Endothelial cell of umbilical vein (primary cell): ENCODE results near the gene SLC25A26. TPM values are rescaled to one million over a fixed set of nuclear protein-coding genes. Genes with fewer than 3 reads are reported as not detected.

Source experiments
- BruUV-seq: library from RNA; stranded (reverse); fragments of 400-500 nt; replicated peaks from 2 replicates; lab custom pipeline; 2021; lab: Mats Ljungman, UMichigan
- CTCF ChIA-PET: fragments of 300-600, 350-600 bp; sonication (Branson Sonifier 250); formaldehyde crosslinking; loops from one replicate; lab custom pipeline; 2021; ENCODE audit warnings: antibody characterized with exemption, inconsistent platforms; lab: Charles Lee
- POLR2A ChIA-PET: fragments of 300-600, 350-600 bp; sonication (Branson Sonifier 250); formaldehyde crosslinking; loops from one replicate; lab custom pipeline; 2021; ENCODE audit warnings: antibody characterized with exemption, inconsistent platforms; lab: Charles Lee
- DNase-seq: peaks from one replicate; pipeline ENCODE4 v3.0.0-alpha.2; 2011; ENCODE audit warnings: low read depth, low spot score
- FAIRE-seq: peaks from 2 replicates; lab custom pipeline; 2011; peaks lifted over from hg19 to GRCh38; lab: Jason Lieb, UNC
- H2AFZ ChIP-seq: 2 replicates; pipeline ENCODE4 v1.6.0; 2012; ENCODE audit warnings: low read depth, low read length, control low read depth, inconsistent platforms
- H3K27ac ChIP-seq: 2 replicates; pipeline ENCODE4 v1.5.1; 2011; ENCODE audit warnings: low read depth, mild to moderate bottlenecking, control low read depth, low read length, moderate library complexity; ENCODE audit not compliant: insufficient read depth
- H3K27me3 ChIP-seq, 2 experiments: 2 replicates each; pipeline versions ENCODE4 v1.6.0 to v1.6.1; 2011; ENCODE audit warnings: low read length in 2 of 2, mixed read lengths in 1 of 2; ENCODE audit not compliant: control insufficient read depth in 2 of 2, insufficient read depth in 2 of 2
- H3K36me3 ChIP-seq, 2 experiments: 2 replicates in 1 of 2; 3 replicates in 1 of 2; pipeline ENCODE4 v1.5.1; 2011; ENCODE audit warnings: low read length in 2 of 2, mild to moderate bottlenecking in 1 of 2, moderate library complexity in 1 of 2; ENCODE audit not compliant: control insufficient read depth in 2 of 2, insufficient read depth in 2 of 2; ENCODE audit errors: extremely low read depth in 1 of 2
- H3K4me1 ChIP-seq: 3 replicates; pipeline ENCODE4 v1.5.1; 2011; ENCODE audit warnings: mild to moderate bottlenecking, low read length; ENCODE audit not compliant: control insufficient read depth, insufficient read depth; ENCODE audit errors: extremely low read depth
- H3K4me2 ChIP-seq: 2 replicates; pipeline ENCODE4 v1.6.1; 2011; ENCODE audit warnings: low read length, control low read depth, mixed read lengths; ENCODE audit not compliant: insufficient read depth
- H3K4me3 ChIP-seq, 3 experiments: fragments of 200-600 bp in 1 of 3; sonication (generic), shearing (Covaris generic) in 1 of 3; replicated peaks in 1 of 3; 2 replicates each; pipeline ENCODE4 v1.5.1; 2011 to 2016; ENCODE audit warnings: control low read depth in 3 of 3, low read length in 3 of 3, mild to moderate bottlenecking in 2 of 3, inconsistent platforms in 1 of 3, low read depth in 1 of 3, moderate library complexity in 1 of 3; ENCODE audit not compliant: insufficient read depth in 1 of 3
- H3K79me2 ChIP-seq: 2 replicates; pipeline ENCODE4 v1.6.0; 2012; ENCODE audit warnings: low read length, inconsistent platforms; ENCODE audit not compliant: control insufficient read depth, insufficient read depth
- H3K9ac ChIP-seq: replicated peaks from 2 replicates; pipeline ENCODE3; 2011; ENCODE audit warnings: low read length, control low read depth; ENCODE audit not compliant: insufficient read depth; ENCODE audit errors: extremely low read depth
- H3K9me1 ChIP-seq: replicated peaks from 3 replicates; pipeline ENCODE4 v1.6.0; 2011; ENCODE audit warnings: mild to moderate bottlenecking, low read length; ENCODE audit not compliant: control insufficient read depth, insufficient read depth; ENCODE audit errors: extremely low read depth
- H3K9me3 ChIP-seq: replicated peaks from 2 replicates; pipeline ENCODE4 v1.5.1; 2012; ENCODE audit warnings: low read length, inconsistent platforms; ENCODE audit not compliant: control insufficient read depth, insufficient read depth
- H4K20me1 ChIP-seq: replicated peaks from 2 replicates; pipeline ENCODE3; 2011; ENCODE audit warnings: mild to moderate bottlenecking, low read length; ENCODE audit not compliant: control insufficient read depth, insufficient read depth; ENCODE audit errors: extremely low read depth
- EZH2 ChIP-seq: IDR thresholded peaks from 2 replicates; pipeline ENCODE4 v1.6.1; 2012; ENCODE audit warnings: borderline replicate concordance, low read depth, mild to moderate bottlenecking, moderate library complexity, low read length, inconsistent platforms; ENCODE audit not compliant: severe bottlenecking
- FOS ChIP-seq: IDR thresholded peaks from 2 replicates; pipeline ENCODE4 v1.6.1; 2011; ENCODE audit warnings: mild to moderate bottlenecking, low read length, moderate library complexity, borderline replicate concordance; ENCODE audit not compliant: insufficient read depth
- GATA2 ChIP-seq: IDR thresholded peaks from 2 replicates; pipeline ENCODE4 v1.7.0; 2011; ENCODE audit warnings: low read depth, mild to moderate bottlenecking, moderate library complexity, mixed read lengths, low read length; ENCODE audit not compliant: insufficient read length, insufficient read depth
- JUN ChIP-seq: IDR thresholded peaks from 2 replicates; pipeline ENCODE4 v1.6.1; 2011; ENCODE audit warnings: borderline replicate concordance, low read depth; ENCODE audit not compliant: insufficient read length, insufficient read depth
- MAX ChIP-seq: IDR thresholded peaks from 2 replicates; pipeline ENCODE4 v1.6.1; 2011; ENCODE audit not compliant: insufficient read depth, insufficient read length
- MYC ChIP-seq: IDR thresholded peaks from one replicate; pipeline ENCODE4 v1.6.1; 2011; ENCODE audit warnings: mild to moderate bottlenecking, low read depth, low read length
- POLR2A ChIP-seq: IDR thresholded peaks from 2 replicates; pipeline ENCODE4 v1.6.1; 2012; ENCODE audit warnings: low read depth, mild to moderate bottlenecking, control low read depth, low read length
- POLR2AphosphoS5 ChIP-seq: IDR thresholded peaks from 2 replicates; pipeline ENCODE4 v1.6.1; 2012; ENCODE audit warnings: low read depth, mild to moderate bottlenecking, control low read depth, low read length, moderate library complexity; ENCODE audit not compliant: insufficient read depth
- dilution Hi-C: fragments of 300-500 bp; cut with MboI; formaldehyde crosslinking; loops from one replicate; pipeline ENCODE4 v1.15.0; 2019; ENCODE audit warnings: low sequenced_read_pairs; ENCODE audit not compliant: extremely low pct_ligation_motif_present
- intact Hi-C: fragments of 100-400 bp; cut with micrococcal nuclease; formaldehyde crosslinking; loops from one replicate; pipeline ENCODE4 v1.10.0; 2022
- polyA plus RNA-seq, 4 experiments: library from polyadenylated mRNA; depleted of rRNA in 3 of 4; stranded (reverse) in 3 of 4; unstranded in 1 of 4; fragments of >200 nt; gene quantifications; 2 replicates each; pipeline versions ENCODE4 v1.2.1 to v1.2.3, GENCODE V29; 2011 to 2012; ENCODE audit warnings: missing spikeins in 1 of 4
- total RNA-seq: library from RNA; stranded (reverse); gene quantifications from 2 replicates; pipeline ENCODE4 v1.2.3, GENCODE V29; 2021
- TF ChIP-seq, protein P1 (sequence below), 2 donors: IDR thresholded peaks; 1 replicate in 1 of 2; 2 replicates in 1 of 2; pipeline ENCODE4 v1.5.1; 2011; ENCODE audit warnings: low read length in 2 of 2, mild to moderate bottlenecking in 2 of 2, moderate library complexity in 2 of 2, control low read depth in 1 of 2, inconsistent platforms in 1 of 2, low read depth in 1 of 2; ENCODE audit not compliant: insufficient read depth in 1 of 2; ENCODE audit errors: extremely low read depth in 1 of 2

Gene SLC25A26
- total and polyA plus RNA-seq, 2 donors (not counting 3 experiments of a cell fraction or from before 2014, with no cell fraction given): 11.8 to 23.5 TPM

GRCh38 chr3:66402596-66403290, 181.9 kb downstream of the SLC25A26 start:
- POLR2A ChIA-PET: no interaction called here
- Histone ChIP-seq H3K9me1 (no peaks in the 10 kb centered on the region), H3K4me3 (no peak overlapping the region), H3K4me1 (peaks cover 9% of the 10 kb centered on the region), H3K36me3 (peaks cover 12 to 47% of the 10 kb centered on the region in 2 experiments), H3K27me3 (no peaks in the 10 kb centered on the region), H2AFZ (no peak overlapping the region), H3K9me3 (no peaks in the 10 kb centered on the region), H3K79me2 (no peaks in the 10 kb centered on the region), H3K9ac (no peak overlapping the region), H4K20me1 (no peaks in the 10 kb centered on the region), H3K4me2 (no peak overlapping the region), H3K27ac (no peak overlapping the region)
- CTCF ChIA-PET: interaction anchor here (0.8 kb wide), 2 partner anchors 11 to 419 kb away, joined by 3 read pairs; no protein-coding TSS in a partner anchor
- no TSS peak for BruUV-seq
- intact Hi-C loops (no loop called here), dilution Hi-C loops (no loop called here)
- TF ChIP-seq JUN (no peak), POLR2A (no peak), POLR2AphosphoS5 (no peak), EZH2 (no peak), FOS (no peak)
- DNase-seq (no peak), FAIRE-seq (no peak)

DNA sequence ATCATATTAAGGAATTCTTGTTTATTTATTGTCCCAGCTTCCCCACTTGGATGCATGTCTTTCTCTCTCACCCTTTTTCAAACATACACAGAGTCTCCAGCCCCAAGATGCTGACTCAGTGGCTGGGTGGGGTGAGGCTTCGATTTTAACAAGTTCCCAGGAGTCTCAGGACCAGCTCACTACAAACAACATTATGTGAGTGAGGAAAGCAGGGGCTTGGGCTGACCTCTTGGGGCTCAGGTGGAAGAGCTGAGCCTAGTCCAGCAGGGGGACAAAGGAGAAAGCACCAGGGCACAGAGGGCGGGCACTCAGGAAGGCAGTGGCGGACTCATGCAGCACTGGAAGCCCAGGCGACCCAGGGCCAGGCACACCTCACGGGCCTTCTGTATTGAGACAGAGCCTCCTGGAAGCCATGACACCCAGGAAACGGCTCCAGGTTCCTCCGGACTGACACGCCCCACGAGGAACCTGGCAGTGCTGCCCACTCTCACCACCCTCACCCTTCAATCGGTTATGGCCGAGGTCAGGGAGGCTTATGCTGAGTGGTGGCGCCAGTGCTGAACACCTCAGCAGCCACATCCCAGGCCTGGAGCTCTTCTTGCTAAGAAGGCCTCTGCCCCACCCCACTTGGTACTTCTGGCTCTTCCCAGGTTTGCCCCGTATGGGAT, 182.7 kb downstream of the SLC25A26 start:
- no peak overlapping the region for H2AFZ ChIP-seq
- dilution Hi-C loops: no loop called here
- no peak for TF ChIP-seq MYC
- TF ChIP-seq POLR2AphosphoS5: no peak
- no peak for TF ChIP-seq EZH2
- no peak for TF ChIP-seq POLR2A
- no peak for TF ChIP-seq MAX
- no peak for TF ChIP-seq JUN
- TF ChIP-seq GATA2: no peak
- no peak for TF ChIP-seq FOS
- TF ChIP-seq, protein P1, sequence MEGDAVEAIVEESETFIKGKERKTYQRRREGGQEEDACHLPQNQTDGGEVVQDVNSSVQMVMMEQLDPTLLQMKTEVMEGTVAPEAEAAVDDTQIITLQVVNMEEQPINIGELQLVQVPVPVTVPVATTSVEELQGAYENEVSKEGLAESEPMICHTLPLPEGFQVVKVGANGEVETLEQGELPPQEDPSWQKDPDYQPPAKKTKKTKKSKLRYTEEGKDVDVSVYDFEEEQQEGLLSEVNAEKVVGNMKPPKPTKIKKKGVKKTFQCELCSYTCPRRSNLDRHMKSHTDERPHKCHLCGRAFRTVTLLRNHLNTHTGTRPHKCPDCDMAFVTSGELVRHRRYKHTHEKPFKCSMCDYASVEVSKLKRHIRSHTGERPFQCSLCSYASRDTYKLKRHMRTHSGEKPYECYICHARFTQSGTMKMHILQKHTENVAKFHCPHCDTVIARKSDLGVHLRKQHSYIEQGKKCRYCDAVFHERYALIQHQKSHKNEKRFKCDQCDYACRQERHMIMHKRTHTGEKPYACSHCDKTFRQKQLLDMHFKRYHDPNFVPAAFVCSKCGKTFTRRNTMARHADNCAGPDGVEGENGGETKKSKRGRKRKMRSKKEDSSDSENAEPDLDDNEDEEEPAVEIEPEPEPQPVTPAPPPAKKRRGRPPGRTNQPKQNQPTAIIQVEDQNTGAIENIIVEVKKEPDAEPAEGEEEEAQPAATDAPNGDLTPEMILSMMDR (IDR thresholded peaks at IDR 0.05; ENCODE audit: extremely low read depth in 1 of 2, insufficient read depth in 1 of 2, low read depth in 1 of 2, low read length in 2 of 2): no peak
- H3K27me3 ChIP-seq: no peaks in the 10 kb centered on the region
- no peaks in the 10 kb centered on the region for H3K79me2 ChIP-seq
- no peak overlapping the region for H3K4me2 ChIP-seq
- H4K20me1 ChIP-seq: no peaks in the 10 kb centered on the region
- BruUV-seq: no TSS peak
- H3K9ac ChIP-seq: no peak overlapping the region
- FAIRE-seq: no peak
- H3K9me1 ChIP-seq: no peaks in the 10 kb centered on the region
- ChIA-PET CTCF (interaction anchor here (0.8 to 1.5 kb wide), 3 partner anchors 11 to 400 kb away, joined by 3 read pairs; no protein-coding TSS in a partner anchor), POLR2A (no interaction called here)
- H3K4me1 ChIP-seq: peaks cover 9% of the 10 kb centered on the region
- no peak for DNase-seq
- intact Hi-C loops: no loop called here
- H3K9me3 ChIP-seq: no peaks in the 10 kb centered on the region
- no peak overlapping the region for H3K27ac ChIP-seq
- peaks cover 9 to 47% of the 10 kb centered on the region in 2 experiments for H3K36me3 ChIP-seq
- no peak overlapping the region for H3K4me3 ChIP-seq
